OCI-LY3 (cell line): Measurements from ENCODE around the gene ANXA4.

ENCODE experiments used
- CTCF ChIP-seq: fragments of 200-600, 300-600 bp; sonication (generic); IDR thresholded peaks from 2 replicates; pipeline ENCODE4 v1.5.1; 2014; ENCODE audit warnings: antibody characterized with exemption, low read length, low read depth
- EZH2phosphoT487 ChIP-seq: fragments of 200-600 bp; shearing (Covaris generic); IDR thresholded peaks from 2 replicates; pipeline ENCODE4 v1.6.1; 2018; ENCODE audit warnings: antibody characterized with exemption, mixed run types, low read depth

- no peak for TF ChIP-seq CTCF
- TF ChIP-seq EZH2phosphoT487, result no peak
Observed at GRCh38 chr2:69764286-69765095, 22.6 kb downstream of the ANXA4 start.
